ENCODE measurements around the gene CDH23.

GRCh38 chr10:71636588-71636987 is 239.9 kb downstream of the CDH23 start:
- TF ChIP-seq GLIS3 (CRISPR knock-in tag; IDR thresholded peaks at IDR 0.05) (no peak), PATZ1 (CRISPR knock-in tag; IDR thresholded peaks at IDR 0.05; ENCODE audit: borderline replicate concordance) (no peak), RARB (CRISPR knock-in tag; IDR thresholded peaks at IDR 0.05) (no peak), ZFP3 (CRISPR knock-in tag; IDR thresholded peaks at IDR 0.05) (no peak), CREB5 (CRISPR knock-in tag; IDR thresholded peaks at IDR 0.05; ENCODE audit: low read depth) (no peak), TOX (CRISPR knock-in tag; IDR thresholded peaks at IDR 0.05; ENCODE audit: borderline replicate concordance) (no peak), TCF4 (CRISPR knock-in tag; IDR thresholded peaks at IDR 0.05; ENCODE audit: borderline replicate concordance) (no peak), ZNF565 (CRISPR knock-in tag; conservative IDR thresholded peaks at IDR 0.05; ENCODE audit: low read depth) (no peak), SNAI2 (CRISPR knock-in tag; IDR thresholded peaks at IDR 0.05) (no peak)
